ENCODE measurements around the gene PSME4.

- no peak for TF ChIP-seq CTCF (IDR thresholded peaks at IDR 0.05)
- TF ChIP-seq POLR2AphosphoS5 (IDR thresholded peaks at IDR 0.05; ENCODE audit: low read depth, low read length) = no peak
These were observed 151.2 kb downstream of the PSME4 start for GRCh38 chr2:53819634-53820033.
